Measurements from ENCODE around the gene CEP104.

The CEP104 gene

GRCh38 chr1:3775490-3776230 is 81.4 kb downstream of the CEP104 start:
- DNase-seq, result no peak

GRCh38 chr1:3774946-3775489 is 82.0 kb downstream of the CEP104 start:
- no peak for DNase-seq

GRCh38 chr1:3774276-3774945 is 82.6 kb downstream of the CEP104 start:
- no peak for DNase-seq

- DNase-seq, result no peak
Observed at GRCh38 chr1:3773572-3774275, 83.3 kb downstream of the CEP104 start.

GRCh38 chr1:3772715-3773571 is 84.1 kb downstream of the CEP104 start, which contains the start of gene SMIM1:
Gene SMIM1, plus strand, starts transcription at chr1:3772749. Its CDS starts 2,625 bp downstream, at chr1:3775374.
- no peak for DNase-seq

GRCh38 chr1:3772027-3772714 is 84.8 kb downstream of the CEP104 start:
- peak; percentile 87 for DNase-seq

GRCh38 chr1:3771108-3772026 is 85.6 kb downstream of the CEP104 start:
- DNase-seq, result no peak

GRCh38 chr1:3770047-3770765 is 86.8 kb downstream of the CEP104 start:
- DNase-seq, result no peak

- DNase-seq, result no peak
Observed at GRCh38 chr1:3768811-3769390, 88.1 kb downstream of the CEP104 start.

GRCh38 chr1:3767328-3767925 is 89.6 kb downstream of the CEP104 start:
- no peak for DNase-seq

GRCh38 chr1:3763351-3764125 is 93.5 kb downstream of the CEP104 start:
- no peak for DNase-seq

GRCh38 chr1:3762873-3763228 is 94.2 kb downstream of the CEP104 start:
- no peak for DNase-seq

- no peak for DNase-seq
Observed at GRCh38 chr1:3762151-3762872, 94.7 kb downstream of the CEP104 start.
